HUES6 (cell line): ENCODE data around the gene RHOC.
"Not testable (repeated sequence)": the region's sequence is repeated elsewhere in the genome, so short reads cannot be mapped to it uniquely, and the experiment has no call there.

ENCODE experiments used
- H3K27ac ChIP-seq: 2 replicates; pipeline ENCODE4 v1.7.0; 2013; ENCODE audit warnings: low read depth, mild to moderate bottlenecking, low read length, inconsistent platforms
- H3K27me3 ChIP-seq: 2 replicates; pipeline ENCODE4 v1.6.1; 2013; ENCODE audit warnings: low read length; ENCODE audit not compliant: control insufficient read depth, insufficient read depth
- H3K36me3 ChIP-seq: 2 replicates; pipeline ENCODE4 v1.6.1; 2013; ENCODE audit warnings: low read length; ENCODE audit not compliant: control insufficient read depth, insufficient read depth
- H3K4me1 ChIP-seq: 2 replicates; pipeline ENCODE4 v1.6.1; 2013; ENCODE audit warnings: low read length; ENCODE audit not compliant: control insufficient read depth, insufficient read depth
- H3K4me3 ChIP-seq: 2 replicates; pipeline ENCODE4 v1.5.1; 2013; ENCODE audit warnings: low read depth, low read length
- H3K9ac ChIP-seq: one replicate; pipeline ENCODE4 v1.6.1; 2013; ENCODE audit warnings: mild to moderate bottlenecking, low read length
- H3K9me3 ChIP-seq: 2 replicates; pipeline ENCODE4 v1.6.1; 2013; ENCODE audit warnings: low read depth, low read length; ENCODE audit not compliant: control insufficient read depth, insufficient read depth

The RHOC gene

DNA sequence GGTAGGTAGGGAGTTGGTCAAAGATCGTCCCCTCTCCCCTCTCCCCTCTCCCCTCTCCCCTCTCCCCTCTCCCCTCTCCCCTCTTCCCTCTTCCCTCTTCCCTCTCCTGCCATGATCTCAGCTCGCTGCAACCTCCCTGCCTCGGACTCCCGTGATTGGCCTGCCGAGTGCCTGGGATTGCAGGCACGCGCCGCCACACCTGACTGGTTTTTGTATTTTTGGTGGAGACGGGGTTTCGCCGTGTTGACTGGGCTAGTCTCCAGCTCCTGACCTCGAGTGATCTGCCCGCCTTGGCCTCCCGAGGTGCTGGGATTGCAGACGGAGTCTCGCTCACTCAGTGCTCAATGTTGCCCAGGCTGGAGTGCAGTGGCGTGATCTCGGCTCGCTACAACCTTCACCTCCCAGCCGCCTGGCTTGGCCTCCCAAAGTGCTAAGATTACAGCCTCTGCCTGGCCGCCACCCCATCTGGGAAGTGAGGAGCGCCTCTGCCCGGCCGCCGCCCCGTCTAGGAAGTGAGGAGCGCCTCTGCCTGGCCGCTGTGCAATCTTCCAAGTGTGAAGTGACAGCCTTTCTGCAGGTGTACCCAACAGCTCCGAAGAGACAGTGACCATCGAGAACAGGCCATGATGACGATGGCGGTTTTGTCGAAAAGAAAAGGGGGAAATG is 21.5 kb upstream of the RHOC start:
- H3K9ac ChIP-seq, H3K27me3 ChIP-seq, H3K4me1 ChIP-seq, H3K36me3 ChIP-seq, H3K27ac ChIP-seq, H3K9me3 ChIP-seq, H3K4me3 ChIP-seq: not testable (repeated sequence)

DNA sequence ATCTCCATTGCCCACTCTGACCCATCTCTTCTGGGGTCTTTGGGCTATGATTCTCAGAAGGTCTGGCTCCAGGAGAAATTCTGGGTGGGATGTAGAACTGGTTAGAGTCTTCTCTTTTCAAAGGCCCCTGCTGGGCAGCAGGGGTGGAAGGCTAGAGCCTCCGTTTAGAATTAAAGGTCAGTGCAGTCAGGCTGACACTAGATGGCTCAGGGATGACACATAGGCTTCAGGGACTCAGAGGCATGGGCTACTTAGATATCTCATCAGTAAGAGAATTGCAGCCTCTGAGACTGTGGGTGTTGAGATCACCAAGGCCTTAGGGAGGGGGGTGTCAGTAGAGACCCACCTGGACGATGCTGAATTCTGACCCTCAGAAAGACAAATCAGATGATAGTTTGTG is 20.8 kb upstream of the RHOC start:
- 0 out of 2 replicates have a peak, but pooled peaks cover 3% of the 10 kb centered on the region for H3K9me3 ChIP-seq
- no peak overlapping the region for H3K4me3 ChIP-seq
- H3K36me3 ChIP-seq = no peaks in the 10 kb centered on the region
- peaks cover 12% of the 10 kb centered on the region for H3K27me3 ChIP-seq
- peaks cover 10% of the 10 kb centered on the region for H3K4me1 ChIP-seq
- H3K9ac ChIP-seq = no peak overlapping the region
- no peak overlapping the region for H3K27ac ChIP-seq

DNA sequence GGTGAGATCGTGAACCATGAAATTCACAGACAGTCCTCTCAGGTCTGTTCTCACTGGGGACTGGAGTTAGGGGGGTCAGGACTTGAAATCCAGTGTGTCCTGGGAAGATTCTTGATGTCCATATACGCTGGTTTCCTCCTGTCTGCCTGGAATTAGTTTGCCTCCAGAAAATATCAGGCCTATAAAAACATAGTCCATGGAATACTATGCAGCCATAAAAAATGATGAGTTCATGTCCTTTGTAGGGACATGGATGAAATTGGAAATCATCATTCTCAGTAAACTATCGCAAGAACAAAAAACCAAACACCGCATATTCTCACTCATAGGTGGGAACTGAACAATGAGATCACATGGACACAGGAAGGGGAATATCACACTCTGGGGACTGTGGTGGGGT is 17.3 kb upstream of the RHOC start:
- not testable (repeated sequence) for H3K9ac ChIP-seq, H3K9me3 ChIP-seq, H3K27ac ChIP-seq, H3K4me3 ChIP-seq, H3K36me3 ChIP-seq
- Histone ChIP-seq H3K27me3 (peaks cover 35% of the 10 kb centered on the region), H3K4me1 (peaks cover 19% of the 10 kb centered on the region)

DNA sequence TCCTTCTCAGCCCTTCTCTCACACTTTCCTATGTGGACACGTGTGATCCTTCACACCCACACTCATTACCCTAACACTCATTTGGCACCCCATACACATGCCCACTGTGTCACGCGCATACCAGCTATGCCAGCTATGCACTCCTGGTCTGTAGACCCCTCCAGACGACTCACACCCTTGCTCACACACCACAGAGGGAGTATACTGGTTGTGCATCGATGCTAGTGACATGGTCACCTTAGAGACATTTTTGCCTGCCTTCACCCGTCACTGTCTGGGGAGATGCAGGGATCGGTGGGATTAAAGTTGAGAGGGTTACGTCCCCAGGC is 16.5 kb upstream of the RHOC start:
- H3K9me3 ChIP-seq = 0 out of 2 replicates have a peak, but pooled peaks cover 3% of the 10 kb centered on the region
- H3K4me1 ChIP-seq = peaks cover 20% of the 10 kb centered on the region
- peak overlapping the region; percentile 51 for H3K9ac ChIP-seq
- no peaks in the 10 kb centered on the region for H3K36me3 ChIP-seq
- H3K27ac ChIP-seq = no peak overlapping the region
- peak overlapping the region; percentile 56; the same call in 1 of the 2 replicates for H3K4me3 ChIP-seq
- H3K27me3 ChIP-seq = peaks cover 39% of the 10 kb centered on the region

DNA sequence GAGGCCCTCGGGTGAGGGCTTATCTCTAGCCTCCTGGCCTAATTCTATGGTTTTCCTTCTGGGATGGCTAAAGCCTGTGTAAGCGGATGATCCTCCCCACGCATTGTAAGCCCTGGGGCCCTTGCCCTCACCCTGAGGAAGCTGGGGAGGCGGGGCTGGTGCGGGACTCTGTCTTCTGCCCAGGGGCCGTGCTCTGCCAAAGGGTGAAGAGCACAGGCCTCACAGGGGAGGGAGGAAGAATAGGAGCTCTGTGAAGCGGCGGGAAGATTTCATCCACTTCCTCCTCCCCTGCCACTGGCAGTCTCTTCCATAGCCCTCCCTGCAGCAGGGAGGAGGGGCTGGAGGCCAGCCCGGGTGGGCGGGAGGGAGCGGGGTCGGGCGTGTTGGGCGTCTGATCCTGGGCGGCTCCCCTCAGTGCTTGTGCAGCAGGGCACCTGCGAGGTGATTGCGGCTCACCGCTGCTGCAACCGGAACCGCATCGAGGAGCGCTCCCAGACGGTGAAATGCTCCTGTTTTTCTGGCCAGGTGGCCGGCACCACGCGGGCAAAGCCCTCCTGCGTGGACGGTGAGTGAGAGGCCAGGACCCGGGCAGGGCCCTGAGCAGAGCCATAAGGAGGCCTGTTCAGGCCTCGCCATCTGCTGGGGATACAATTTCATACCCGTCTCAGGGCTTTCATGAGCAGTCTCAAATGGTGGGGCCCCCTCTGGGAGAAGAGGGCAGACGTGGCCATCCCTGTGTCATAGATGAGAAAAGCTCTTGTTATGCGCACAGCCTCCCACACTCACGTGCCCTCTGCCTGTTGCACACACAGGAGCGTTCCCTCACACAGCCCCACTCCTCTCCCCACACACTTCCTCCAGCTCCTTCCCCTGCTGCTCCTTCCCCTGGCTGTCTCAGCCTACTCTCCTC is 15.9 kb upstream of the RHOC start:
- 0 out of 2 replicates have a peak, but pooled peaks cover 1% of the 10 kb centered on the region for H3K9me3 ChIP-seq
- H3K27ac ChIP-seq = no peak overlapping the region
- no peaks in the 10 kb centered on the region for H3K36me3 ChIP-seq
- H3K9ac ChIP-seq = peak overlapping the region; percentile 51
- H3K4me3 ChIP-seq = peak overlapping the region; percentile 56
- peaks cover 43% of the 10 kb centered on the region for H3K27me3 ChIP-seq
- H3K4me1 ChIP-seq = peaks cover 21% of the 10 kb centered on the region

DNA sequence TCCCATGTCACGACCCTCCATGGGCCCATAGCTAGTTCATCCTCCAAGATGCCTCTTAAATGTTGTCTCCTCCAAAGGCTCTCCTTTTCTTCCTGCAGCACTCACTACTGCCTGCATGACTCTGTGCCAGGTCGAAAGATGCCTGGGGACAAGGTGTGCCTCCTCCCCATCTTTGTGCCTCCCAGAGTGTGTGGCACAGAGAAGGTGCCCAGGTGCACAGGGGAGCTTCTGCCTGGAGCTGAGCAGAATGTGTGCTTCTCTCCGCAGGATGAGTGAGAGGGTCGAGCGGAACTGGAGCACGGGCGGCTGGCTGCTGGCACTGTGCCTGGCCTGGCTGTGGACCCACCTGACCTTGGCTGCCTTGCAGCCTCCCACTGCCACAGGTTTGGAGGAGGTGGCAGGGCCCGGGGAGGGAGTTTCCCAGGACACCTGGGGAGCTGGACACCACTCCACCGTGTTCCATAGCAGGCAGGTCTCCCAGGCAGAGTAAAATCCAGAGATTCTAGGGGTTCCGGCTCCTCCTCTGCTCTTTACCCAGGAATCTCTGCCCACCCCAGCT is 15.1 kb upstream of the RHOC start:
- peaks cover 43% of the 10 kb centered on the region for H3K27me3 ChIP-seq
- no peak overlapping the region for H3K27ac ChIP-seq
- no peaks in the 10 kb centered on the region for H3K36me3 ChIP-seq
- no peaks in the 10 kb centered on the region for H3K9me3 ChIP-seq
- no peak overlapping the region for H3K4me3 ChIP-seq
- peaks cover 21% of the 10 kb centered on the region for H3K4me1 ChIP-seq
- no peak overlapping the region for H3K9ac ChIP-seq

DNA sequence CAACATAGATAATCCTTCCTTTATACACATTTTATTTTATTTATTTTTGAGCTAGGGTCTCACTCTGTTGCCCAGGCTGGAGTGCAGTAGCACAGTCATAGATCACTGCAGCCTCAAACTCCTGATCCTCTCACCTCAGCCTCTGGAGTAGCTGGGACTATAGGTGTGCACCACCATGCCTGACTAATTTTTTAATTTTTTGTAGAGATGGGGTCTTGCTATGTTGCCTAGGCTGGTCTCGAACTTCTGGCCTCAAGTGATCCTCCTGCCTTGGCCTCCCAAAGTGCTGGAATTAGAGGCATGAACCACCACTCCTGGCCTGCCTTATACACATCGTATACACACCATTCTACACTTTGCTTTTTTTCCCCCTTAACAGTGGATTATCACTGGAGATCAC is 14.4 kb upstream of the RHOC start:
- H3K27me3 ChIP-seq = peaks cover 43% of the 10 kb centered on the region
- H3K9me3 ChIP-seq = not testable (repeated sequence)

DNA sequence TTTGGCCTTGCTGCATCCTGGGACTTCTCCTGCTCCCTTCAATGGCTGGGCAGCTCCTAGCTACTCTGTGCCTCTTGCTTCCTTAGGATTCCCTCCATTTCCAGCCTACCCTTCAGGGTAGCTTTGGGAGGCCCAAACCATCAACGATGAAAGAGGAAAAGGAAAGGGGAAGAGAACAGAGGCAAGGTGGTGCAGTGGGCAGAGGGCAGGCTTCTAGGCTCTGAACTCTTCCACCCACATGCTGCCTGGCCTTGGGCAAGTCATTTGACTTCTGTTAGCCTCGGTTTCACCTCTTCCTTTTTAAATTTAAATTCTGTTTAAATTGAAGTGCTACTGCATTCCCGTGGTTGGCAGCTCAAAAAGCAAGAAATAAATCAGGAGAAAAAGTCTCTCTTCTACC is 13.9 kb upstream of the RHOC start:
- Histone ChIP-seq H3K27me3 (peaks cover 46% of the 10 kb centered on the region), H3K4me1 (peaks cover 25% of the 10 kb centered on the region), H3K9ac (no peak overlapping the region), H3K4me3 (no peak overlapping the region), H3K36me3 (no peaks in the 10 kb centered on the region), H3K27ac (no peak overlapping the region), H3K9me3 (no peaks in the 10 kb centered on the region)

More for the DNA sequence above, 14.4 kb upstream of the RHOC start:
- H3K27ac ChIP-seq, H3K4me3 ChIP-seq, H3K36me3 ChIP-seq, H3K9ac ChIP-seq: not testable (repeated sequence)
- peaks cover 25% of the 10 kb centered on the region for H3K4me1 ChIP-seq

DNA sequence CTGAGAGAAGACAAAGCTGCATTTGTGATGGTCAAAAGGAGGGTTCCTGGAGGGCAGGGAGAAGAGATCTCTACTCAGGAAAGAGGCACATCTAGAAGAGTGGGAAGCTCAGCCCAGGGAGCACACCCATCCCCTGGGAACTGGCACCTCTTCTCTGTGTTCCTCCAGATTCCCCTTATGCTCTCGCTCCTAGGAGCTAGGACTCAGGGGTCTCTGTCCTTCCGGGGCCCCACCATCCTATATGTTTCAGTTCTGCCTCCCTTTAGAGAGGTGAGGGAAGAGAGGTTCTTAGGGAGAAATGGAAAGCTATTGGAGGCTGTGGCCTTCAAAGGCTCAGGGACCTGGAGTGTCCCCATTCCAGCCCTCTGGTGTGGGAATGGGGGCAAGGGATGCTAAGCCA is 12.8 kb upstream of the RHOC start:
- Histone ChIP-seq H3K9ac (no peak overlapping the region), H3K27me3 (peaks cover 50% of the 10 kb centered on the region), H3K4me1 (peaks cover 25% of the 10 kb centered on the region), H3K27ac (no peak overlapping the region), H3K4me3 (no peak overlapping the region), H3K36me3 (no peaks in the 10 kb centered on the region), H3K9me3 (no peaks in the 10 kb centered on the region)

DNA sequence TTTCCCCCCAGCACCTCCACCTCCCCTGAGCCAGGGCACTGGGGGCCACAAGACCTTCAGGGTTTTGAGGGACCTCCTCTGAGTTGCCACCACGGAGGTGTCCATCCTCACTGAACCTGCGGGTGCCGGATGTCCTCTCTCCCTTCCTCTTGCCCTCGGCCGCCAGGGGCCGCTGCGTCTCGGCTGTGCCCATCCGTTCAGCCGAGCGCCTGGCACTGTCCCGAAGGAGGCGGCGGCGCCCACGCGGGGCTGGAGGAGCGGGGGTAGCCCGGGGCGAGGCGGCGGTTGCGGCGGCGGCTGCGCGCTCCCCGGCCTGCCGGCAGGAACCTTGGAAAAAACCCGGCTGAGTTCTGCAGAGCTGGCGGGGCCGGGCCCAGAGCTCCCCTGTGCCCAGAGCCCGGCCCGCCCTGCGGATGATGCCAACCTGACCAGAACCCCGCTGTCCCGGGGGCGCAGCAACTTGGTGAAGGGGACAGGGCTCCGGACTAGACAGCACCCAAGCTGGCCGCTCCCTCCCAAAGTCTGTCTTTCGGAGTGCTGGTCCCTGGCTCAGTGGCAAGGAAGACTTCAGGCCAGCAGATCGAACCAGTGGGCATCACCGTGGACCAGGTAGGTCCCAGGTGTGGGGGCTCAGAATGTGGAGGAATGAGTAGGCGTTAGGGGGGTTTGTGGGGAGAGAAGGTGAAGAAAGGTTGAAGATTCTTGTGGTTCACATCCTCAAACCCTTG is 11.9 kb upstream of the RHOC start:
- H3K27ac ChIP-seq = no peak overlapping the region
- no peak overlapping the region for H3K9ac ChIP-seq
- 0 out of 2 replicates have a peak overlapping the region, but pooled peaks have one; percentile 2 for H3K4me3 ChIP-seq
- H3K9me3 ChIP-seq = no peaks in the 10 kb centered on the region
- peaks cover 27% of the 10 kb centered on the region for H3K4me1 ChIP-seq
- H3K27me3 ChIP-seq = peaks cover 56% of the 10 kb centered on the region
- no peaks in the 10 kb centered on the region for H3K36me3 ChIP-seq
